ENCODE results near the gene MYRFL. TPM values are rescaled to one million over a fixed set of nuclear protein-coding genes. Genes with fewer than 3 reads are reported as not detected.

MYRFL gene
- total RNA-seq, 2 donors from 2014 or later: not detected

DNA sequence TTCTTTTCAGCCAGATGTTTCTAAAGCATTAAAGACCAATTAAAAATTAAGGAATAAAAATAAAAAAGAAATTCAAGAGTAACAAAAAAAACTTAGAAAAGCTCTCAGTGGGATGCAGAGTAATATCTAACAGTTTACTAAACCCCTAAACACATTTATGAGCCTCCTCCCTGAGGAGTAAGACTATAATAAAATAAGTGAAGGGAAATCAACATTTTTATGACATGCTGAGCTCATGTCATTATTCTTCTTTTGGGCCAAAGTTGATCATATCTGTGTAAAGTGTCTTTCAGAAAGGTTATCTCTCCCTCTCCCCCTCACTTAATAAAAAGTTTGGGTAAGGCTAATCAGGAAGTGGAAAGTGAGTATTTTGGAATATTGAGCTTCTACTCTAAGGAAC is 122.1 kb downstream of the MYRFL start:
- no peak for DNase-seq (ENCODE audit: low spot score)
- Histone ChIP-seq H3K27ac (no peak overlapping the region), H3K4me3 (no peak overlapping the region), H3K27me3 (no peaks in the 10 kb centered on the region), H3K9me3 (peaks cover 0 to 5% of the 10 kb centered on the region in 2 donors), H3K36me3 (no peaks in the 10 kb centered on the region), H3K4me1 (no peaks in the 10 kb centered on the region)
- TF ChIP-seq, protein P1, sequence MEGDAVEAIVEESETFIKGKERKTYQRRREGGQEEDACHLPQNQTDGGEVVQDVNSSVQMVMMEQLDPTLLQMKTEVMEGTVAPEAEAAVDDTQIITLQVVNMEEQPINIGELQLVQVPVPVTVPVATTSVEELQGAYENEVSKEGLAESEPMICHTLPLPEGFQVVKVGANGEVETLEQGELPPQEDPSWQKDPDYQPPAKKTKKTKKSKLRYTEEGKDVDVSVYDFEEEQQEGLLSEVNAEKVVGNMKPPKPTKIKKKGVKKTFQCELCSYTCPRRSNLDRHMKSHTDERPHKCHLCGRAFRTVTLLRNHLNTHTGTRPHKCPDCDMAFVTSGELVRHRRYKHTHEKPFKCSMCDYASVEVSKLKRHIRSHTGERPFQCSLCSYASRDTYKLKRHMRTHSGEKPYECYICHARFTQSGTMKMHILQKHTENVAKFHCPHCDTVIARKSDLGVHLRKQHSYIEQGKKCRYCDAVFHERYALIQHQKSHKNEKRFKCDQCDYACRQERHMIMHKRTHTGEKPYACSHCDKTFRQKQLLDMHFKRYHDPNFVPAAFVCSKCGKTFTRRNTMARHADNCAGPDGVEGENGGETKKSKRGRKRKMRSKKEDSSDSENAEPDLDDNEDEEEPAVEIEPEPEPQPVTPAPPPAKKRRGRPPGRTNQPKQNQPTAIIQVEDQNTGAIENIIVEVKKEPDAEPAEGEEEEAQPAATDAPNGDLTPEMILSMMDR (IDR thresholded peaks at IDR 0.05): no peak

DNA sequence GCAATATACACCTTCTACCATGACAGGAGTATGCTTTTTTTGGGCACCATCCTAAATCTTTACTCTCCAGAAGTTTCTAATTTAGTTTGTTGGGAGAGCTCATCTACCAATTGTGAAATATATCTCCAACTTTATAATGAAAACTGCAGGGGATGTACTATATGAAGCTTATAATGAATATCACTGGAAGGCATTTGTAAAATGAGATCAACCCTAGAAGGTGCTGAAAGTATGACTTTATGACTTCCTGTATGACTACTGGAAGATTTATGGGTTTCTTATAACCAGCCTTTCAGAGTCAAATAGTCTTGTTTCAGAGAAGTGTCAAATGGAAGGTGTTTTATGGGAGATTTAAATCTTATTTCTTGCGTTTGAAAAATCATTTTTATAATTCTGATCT is 122.9 kb downstream of the MYRFL start:
- Histone ChIP-seq H3K36me3 (no peaks in the 10 kb centered on the region), H3K4me3 (no peak overlapping the region), H3K9me3 (peaks cover 0 to 5% of the 10 kb centered on the region in 2 donors), H3K27ac (no peak overlapping the region), H3K4me1 (no peaks in the 10 kb centered on the region), H3K27me3 (no peaks in the 10 kb centered on the region)
- no peak for DNase-seq (ENCODE audit: low spot score)
- TF ChIP-seq, protein P1 (IDR thresholded peaks at IDR 0.05): no peak

DNA sequence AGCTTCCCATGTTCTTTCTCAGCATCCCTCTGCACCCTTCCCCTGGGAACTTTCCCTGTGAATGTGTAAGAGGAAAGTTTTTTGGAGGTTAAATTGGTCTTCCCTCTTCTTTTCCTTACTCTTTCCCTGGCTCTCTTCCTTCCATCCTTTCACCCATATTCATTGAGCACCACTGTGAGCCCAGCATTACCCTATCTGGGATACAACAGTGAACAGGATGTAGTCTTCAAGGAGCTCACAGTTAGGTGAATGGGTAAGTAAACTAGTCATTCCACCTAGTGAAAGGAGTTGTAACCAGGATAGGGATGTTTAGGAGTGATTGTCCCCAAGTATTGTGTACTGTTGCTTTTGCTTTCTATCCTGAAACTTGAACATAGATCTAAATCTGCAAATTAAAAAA is 123.8 kb downstream of the MYRFL start:
- H3K36me3 ChIP-seq: no peaks in the 10 kb centered on the region
- DNase-seq (ENCODE audit: low spot score): no peak
- H3K27ac ChIP-seq: no peak overlapping the region
- H3K27me3 ChIP-seq: no peaks in the 10 kb centered on the region
- no peaks in the 10 kb centered on the region for H3K4me1 ChIP-seq
- TF ChIP-seq, protein P1 (IDR thresholded peaks at IDR 0.05): no peak
- peaks cover 0 to 5% of the 10 kb centered on the region in 2 donors for H3K9me3 ChIP-seq
- H3K4me3 ChIP-seq: no peak overlapping the region

DNA sequence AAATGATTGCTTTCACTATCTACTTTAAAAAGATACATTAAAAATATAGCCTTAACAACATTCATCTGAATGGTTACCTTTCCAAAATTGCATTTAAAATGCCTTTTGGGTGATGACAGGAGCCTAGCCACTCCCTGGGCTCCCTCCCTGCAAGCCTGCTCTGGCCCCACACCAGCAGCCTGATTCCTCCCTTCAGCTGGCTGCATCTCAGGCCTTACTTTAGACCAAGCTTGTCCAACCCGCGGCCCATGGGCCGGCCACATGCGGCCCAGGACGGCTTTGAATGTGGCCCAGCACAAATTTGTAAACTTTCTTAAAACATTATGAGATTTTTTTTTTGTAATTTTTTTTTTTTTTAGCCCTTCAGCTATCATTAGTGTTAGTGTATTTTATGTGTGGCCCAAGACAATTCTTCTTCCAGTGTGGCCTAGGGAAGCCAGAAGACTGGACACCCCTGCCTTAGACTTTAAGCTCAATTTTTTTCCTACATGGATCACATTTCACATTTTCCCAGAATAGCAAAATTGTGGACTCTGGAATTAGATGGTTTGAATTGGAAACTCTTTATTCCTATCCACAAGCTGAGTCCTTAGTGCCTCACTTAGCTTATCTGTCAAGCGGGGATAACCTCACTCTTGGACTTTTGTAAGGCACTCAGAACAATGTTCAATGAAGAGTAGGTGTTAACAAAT is 124.4 kb downstream of the MYRFL start:
- no peak for DNase-seq (ENCODE audit: low spot score)
- no peaks in the 10 kb centered on the region for H3K4me1 ChIP-seq
- peaks cover 0 to 5% of the 10 kb centered on the region in 2 donors for H3K9me3 ChIP-seq
- TF ChIP-seq, protein P1 (IDR thresholded peaks at IDR 0.05): no peak
- no peak overlapping the region for H3K4me3 ChIP-seq
- no peaks in the 10 kb centered on the region for H3K27me3 ChIP-seq
- no peaks in the 10 kb centered on the region for H3K36me3 ChIP-seq
- H3K27ac ChIP-seq: no peak overlapping the region

DNA sequence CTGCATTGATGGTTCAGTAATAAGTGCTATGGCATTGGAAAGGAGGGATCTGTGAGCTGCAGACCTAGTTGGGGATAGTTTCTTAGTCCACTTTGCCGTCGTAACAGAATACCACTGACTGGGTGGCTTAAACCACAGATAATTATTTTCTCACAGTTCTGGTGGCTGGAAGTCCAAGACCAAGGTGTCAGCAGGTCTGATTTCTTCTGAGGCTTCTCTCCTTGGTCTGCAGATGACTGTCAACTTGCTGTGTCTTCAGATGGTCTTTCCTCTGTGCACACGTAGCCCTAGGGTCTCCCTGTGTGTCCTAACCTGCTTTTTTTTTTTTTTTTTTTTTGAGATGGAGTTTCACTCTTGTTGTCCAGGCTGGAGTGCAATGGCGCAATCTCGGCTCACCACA is 126.1 kb downstream of the MYRFL start:
- TF ChIP-seq, protein P1 (IDR thresholded peaks at IDR 0.05): no peak
- no peaks in the 10 kb centered on the region for H3K4me1 ChIP-seq
- no peak overlapping the region for H3K4me3 ChIP-seq
- peaks cover 0 to 5% of the 10 kb centered on the region in 2 donors for H3K9me3 ChIP-seq
- no peak overlapping the region for H3K27ac ChIP-seq
- no peaks in the 10 kb centered on the region for H3K36me3 ChIP-seq
- no peak for DNase-seq (ENCODE audit: low spot score)
- H3K27me3 ChIP-seq: no peaks in the 10 kb centered on the region

DNA sequence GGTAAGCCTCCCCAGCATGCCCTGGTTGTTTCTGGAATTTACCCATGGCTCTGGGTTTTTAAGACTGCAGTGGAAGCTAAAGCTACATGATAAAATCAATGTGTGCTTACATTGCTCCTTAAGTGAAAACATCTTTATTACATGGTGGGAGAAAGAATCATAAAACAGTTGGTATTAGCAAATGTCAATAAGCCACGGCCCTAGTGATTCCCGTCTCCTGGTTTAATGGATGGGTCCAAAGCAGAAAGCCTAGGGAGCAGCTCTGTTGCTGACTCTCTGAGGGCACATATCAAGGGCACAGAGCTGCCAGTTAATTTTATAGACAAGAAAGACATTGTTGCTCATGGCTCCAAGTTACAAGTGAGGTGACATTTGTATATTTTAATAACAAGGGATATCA is 127.9 kb downstream of the MYRFL start:
- DNase-seq (ENCODE audit: low spot score): no peak
- H3K9me3 ChIP-seq: peaks cover 0 to 5% of the 10 kb centered on the region in 2 donors
- no peaks in the 10 kb centered on the region for H3K36me3 ChIP-seq
- no peak overlapping the region for H3K27ac ChIP-seq
- H3K4me1 ChIP-seq: no peaks in the 10 kb centered on the region
- no peaks in the 10 kb centered on the region for H3K27me3 ChIP-seq
- TF ChIP-seq, protein P1 (IDR thresholded peaks at IDR 0.05): no peak
- H3K4me3 ChIP-seq: no peak overlapping the region
